Prostate gland (tissue), 2 donors: ENCODE data around the gene PLIN5. TPM values are rescaled to one million over a fixed set of nuclear protein-coding genes. Genes with fewer than 3 reads are reported as not detected.

Experiments
- DNase-seq: peaks from one replicate; pipeline ENCODE4 v3.0.0-alpha.2; 2019; ENCODE audit warnings: low spot score
- H3K27ac ChIP-seq, 2 donors: fragments of 200-600 bp; sonication (generic); 2 replicates each; pipeline ENCODE4 v1.5.1; 2017 to 2019
- H3K27me3 ChIP-seq: fragments of 200-600 bp; sonication (generic); replicated peaks from 2 replicates; pipeline ENCODE4 v1.5.1; 2019; ENCODE audit not compliant: insufficient read depth
- H3K36me3 ChIP-seq, 2 donors: fragments of 200-600 bp; sonication (generic); 1 replicate in 1 of 2; 2 replicates in 1 of 2; pipeline versions ENCODE4 v1.5.1 to v1.8.1; 2017 to 2019
- H3K4me1 ChIP-seq: fragments of 200-600 bp; sonication (generic); replicated peaks from 2 replicates; pipeline ENCODE4 v1.5.1; 2019
- H3K4me3 ChIP-seq, 2 donors: fragments of 200-600 bp; sonication (generic); 2 replicates each; pipeline ENCODE4 v1.5.1; 2017 to 2019
- H3K9me3 ChIP-seq: fragments of 200-600 bp; sonication (generic); 2 replicates; pipeline ENCODE4 v1.5.1; 2017
- POLR2A ChIP-seq: fragments of 450-650 bp; IDR thresholded peaks from one replicate; pipeline ENCODE4 v1.6.1; 2016; ENCODE audit warnings: antibody characterized with exemption, mild to moderate bottlenecking
- POLR2AphosphoS5 ChIP-seq: sonication (generic); formaldehyde crosslinking; IDR thresholded peaks from one replicate; pipeline ENCODE4 v1.6.1; 2017; ENCODE audit warnings: antibody characterized with exemption
- WGBS: methylation state at CpG from one replicate; pipeline ENCODE4 v1.1.5; 2018; 5-methylcytosine and 5-hydroxymethylcytosine counted together
- intact Hi-C: fragments of 100-400 bp; cut with DNase I; formaldehyde crosslinking; loops from one replicate; pipeline ENCODE4 v1.14.2; 2022
- total RNA-seq, 2 donors: library from RNA; depleted of rRNA; stranded (reverse); fragments of >200 nt; gene quantifications; one replicate each; pipeline ENCODE4 v1.1.0, GENCODE V29; 2016
- TF ChIP-seq, protein P1 (sequence below), 4 experiments: fragments of 200-600 bp in 2 of 4; fragments of 450-650 bp in 2 of 4; sonication (generic) in 2 of 4; IDR thresholded peaks; 1 replicate in 3 of 4; 2 replicates in 1 of 4; pipeline ENCODE4 v1.5.1; 2016 to 2019; ENCODE audit warnings: antibody characterized with exemption in 4 of 4, mild to moderate bottlenecking in 2 of 4, moderate library complexity in 2 of 4

PLIN5 gene
- total RNA-seq, 2 donors from 2014 or later = 23.2 to 26.8 TPM

DNA sequence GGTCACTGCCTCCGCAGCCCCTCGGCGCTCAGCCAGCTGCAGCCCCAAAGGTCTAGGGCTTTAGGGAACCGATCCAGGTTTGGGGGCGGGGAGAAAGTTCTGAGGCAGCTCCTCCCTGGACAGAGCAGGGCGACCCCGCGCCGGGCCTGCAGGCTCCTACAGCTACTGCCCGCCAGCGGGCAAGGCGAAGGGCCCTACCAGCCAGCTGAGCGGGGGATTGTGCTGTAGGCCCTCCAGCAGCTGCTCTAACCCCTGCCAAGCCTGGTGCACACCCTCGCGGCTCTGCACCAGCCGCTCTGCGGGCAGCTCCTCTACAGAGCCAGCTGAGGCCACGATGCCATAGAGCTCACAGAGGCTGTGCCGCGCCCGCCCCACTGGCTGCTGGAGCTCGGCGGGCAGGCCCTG is 30.7 kb downstream of the PLIN5 start:
- Histone ChIP-seq H3K27me3 (no peaks in the 10 kb centered on the region), H3K9me3 (no peaks in the 10 kb centered on the region), H3K27ac (no peak overlapping the region), H3K4me3 (no peak overlapping the region), H3K36me3 (no peaks in the 10 kb centered on the region), H3K4me1 (no peaks in the 10 kb centered on the region)
- DNase-seq = no peak
- intact Hi-C loops = no loop called here
- TF ChIP-seq POLR2AphosphoS5 (no peak), POLR2A (no peak)
- TF ChIP-seq, protein P1, sequence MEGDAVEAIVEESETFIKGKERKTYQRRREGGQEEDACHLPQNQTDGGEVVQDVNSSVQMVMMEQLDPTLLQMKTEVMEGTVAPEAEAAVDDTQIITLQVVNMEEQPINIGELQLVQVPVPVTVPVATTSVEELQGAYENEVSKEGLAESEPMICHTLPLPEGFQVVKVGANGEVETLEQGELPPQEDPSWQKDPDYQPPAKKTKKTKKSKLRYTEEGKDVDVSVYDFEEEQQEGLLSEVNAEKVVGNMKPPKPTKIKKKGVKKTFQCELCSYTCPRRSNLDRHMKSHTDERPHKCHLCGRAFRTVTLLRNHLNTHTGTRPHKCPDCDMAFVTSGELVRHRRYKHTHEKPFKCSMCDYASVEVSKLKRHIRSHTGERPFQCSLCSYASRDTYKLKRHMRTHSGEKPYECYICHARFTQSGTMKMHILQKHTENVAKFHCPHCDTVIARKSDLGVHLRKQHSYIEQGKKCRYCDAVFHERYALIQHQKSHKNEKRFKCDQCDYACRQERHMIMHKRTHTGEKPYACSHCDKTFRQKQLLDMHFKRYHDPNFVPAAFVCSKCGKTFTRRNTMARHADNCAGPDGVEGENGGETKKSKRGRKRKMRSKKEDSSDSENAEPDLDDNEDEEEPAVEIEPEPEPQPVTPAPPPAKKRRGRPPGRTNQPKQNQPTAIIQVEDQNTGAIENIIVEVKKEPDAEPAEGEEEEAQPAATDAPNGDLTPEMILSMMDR (IDR thresholded peaks at IDR 0.05) = no peak
- 86% methylated on average over 22 of the region's 23 CpGs for WGBS

DNA sequence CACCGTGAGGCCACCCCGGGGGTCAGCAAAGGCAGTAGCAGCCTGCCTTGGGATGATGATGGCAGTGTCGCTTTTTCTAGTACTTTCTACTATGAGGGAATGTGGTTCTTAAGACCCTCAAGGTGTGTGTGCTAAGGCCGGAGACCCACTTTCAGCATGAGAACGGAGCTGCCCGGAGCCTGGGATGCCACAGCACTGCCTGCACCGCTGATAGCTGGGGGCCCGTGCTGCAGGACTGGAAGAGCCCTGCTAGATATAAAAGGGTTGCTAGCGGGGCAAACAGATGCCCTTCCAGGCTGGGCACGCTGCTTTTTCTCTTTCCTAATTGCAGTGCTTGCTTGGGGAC is 31.2 kb downstream of the PLIN5 start:
- Histone ChIP-seq H3K27ac (no peak overlapping the region), H3K4me3 (no peak overlapping the region), H3K27me3 (no peaks in the 10 kb centered on the region), H3K36me3 (no peaks in the 10 kb centered on the region), H3K4me1 (no peaks in the 10 kb centered on the region), H3K9me3 (no peaks in the 10 kb centered on the region)
- 80% methylated on average over 10 of the region's 10 CpGs for WGBS
- intact Hi-C loops = no loop called here
- DNase-seq = no peak
- no peak for TF ChIP-seq POLR2A
- TF ChIP-seq, protein P1 (IDR thresholded peaks at IDR 0.05) = no peak
- TF ChIP-seq POLR2AphosphoS5 = no peak

DNA sequence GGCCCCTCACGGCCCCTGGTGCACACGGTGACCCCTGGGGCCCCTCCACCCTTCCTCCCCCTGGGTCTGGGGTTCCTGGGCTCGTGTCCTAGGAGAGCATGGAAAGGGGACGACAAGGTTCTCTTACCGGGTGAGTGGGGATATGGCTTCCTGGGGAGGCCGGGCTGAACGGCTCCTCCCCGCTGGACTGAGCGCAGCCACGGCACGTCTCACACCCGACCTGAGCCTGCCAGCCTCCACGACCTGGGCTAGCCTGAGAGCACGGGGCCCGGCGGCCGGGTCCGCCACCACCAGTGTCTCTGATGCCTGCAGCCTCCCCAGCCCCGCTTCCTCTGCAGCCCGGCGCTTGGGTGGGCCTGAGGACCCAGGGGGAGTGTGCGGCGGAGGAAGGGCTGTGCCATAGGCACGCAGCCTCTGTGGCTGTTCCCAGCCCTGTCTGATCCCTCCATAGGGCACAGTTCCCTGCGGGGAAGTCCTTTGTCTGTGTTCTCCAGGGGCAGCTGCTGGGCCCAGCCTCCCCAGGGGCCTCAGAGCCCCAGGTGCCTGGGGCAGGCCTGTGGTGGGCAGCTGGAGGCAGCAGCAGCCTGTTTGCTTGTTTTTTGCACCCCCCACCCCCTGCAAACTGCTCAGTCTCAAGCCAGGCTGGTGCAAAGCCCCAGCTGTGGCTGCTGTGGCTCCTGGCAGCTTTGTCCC is 31.7 kb downstream of the PLIN5 start:
- Histone ChIP-seq H3K27ac (no peak overlapping the region), H3K27me3 (no peaks in the 10 kb centered on the region), H3K36me3 (no peaks in the 10 kb centered on the region), H3K4me1 (no peaks in the 10 kb centered on the region), H3K9me3 (no peaks in the 10 kb centered on the region), H3K4me3 (no peak overlapping the region)
- TF ChIP-seq, protein P1 (IDR thresholded peaks at IDR 0.05) = no peak
- TF ChIP-seq POLR2AphosphoS5 (no peak), POLR2A (no peak)
- intact Hi-C loops = no loop called here
- 87% methylated on average over 25 of the region's 25 CpGs for WGBS
- DNase-seq = no peak

DNA sequence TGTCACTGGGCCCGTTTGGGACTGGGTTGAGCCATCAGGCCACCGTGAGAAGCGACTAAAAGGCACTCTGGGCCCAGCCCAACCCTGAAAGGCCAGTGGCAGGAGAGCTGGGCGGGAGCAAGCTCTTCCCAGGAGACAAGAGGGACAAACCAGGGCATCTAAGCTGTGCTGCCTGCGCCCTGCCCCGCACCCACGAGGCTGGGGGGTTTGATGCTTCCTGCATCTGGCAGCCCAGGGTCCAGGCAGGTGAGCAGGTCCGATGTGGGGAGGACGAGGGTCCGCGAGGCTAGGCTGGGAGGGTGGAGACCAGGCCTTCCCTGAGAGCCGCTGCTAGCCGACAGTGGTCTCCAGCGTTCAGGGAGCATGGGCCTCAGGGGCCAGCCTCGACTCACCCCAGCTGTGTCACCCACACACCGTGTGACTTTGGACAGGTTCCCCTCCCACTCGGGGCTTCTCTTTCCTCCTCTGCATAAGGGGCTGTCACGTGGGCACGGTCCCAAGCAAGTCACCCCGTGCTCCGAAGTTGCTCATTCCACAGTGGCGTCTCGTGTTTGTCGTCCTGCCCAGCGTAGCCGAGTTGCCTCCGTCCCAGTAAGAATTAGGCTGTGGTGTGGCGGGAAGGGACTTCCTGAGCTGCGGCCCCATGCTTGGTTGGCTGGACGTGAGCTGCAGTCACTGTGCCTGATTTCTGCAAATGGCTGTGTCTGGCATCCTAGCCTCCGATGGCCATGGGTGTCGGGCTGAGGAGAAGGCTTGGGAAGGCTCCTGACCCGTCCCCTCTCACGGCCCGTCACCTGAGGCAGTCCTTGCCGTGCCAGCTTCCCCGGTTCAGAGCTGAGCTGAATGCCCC is 32.5 kb downstream of the PLIN5 start:
- DNase-seq = no peak
- Histone ChIP-seq H3K27me3 (no peaks in the 10 kb centered on the region), H3K4me3 (no peak overlapping the region), H3K27ac (no peak overlapping the region), H3K9me3 (no peaks in the 10 kb centered on the region), H3K4me1 (no peaks in the 10 kb centered on the region), H3K36me3 (peaks cover 3% of the 10 kb centered on the region in 2 donors)
- no peak for TF ChIP-seq POLR2A
- TF ChIP-seq POLR2AphosphoS5 = no peak
- TF ChIP-seq, protein P1 (IDR thresholded peaks at IDR 0.05) = no peak
- 80% methylated on average over 37 of the region's 37 CpGs for WGBS
- intact Hi-C loops = no loop called here
